GM19238 (cell line): ENCODE data around the gene NQO2.
A peak's percentile ranks its signal among the peaks of the same experiment; 100 is the strongest.
"Not testable (repeated sequence)": the region's sequence is repeated elsewhere in the genome, so short reads cannot be mapped to it uniquely, and the experiment has no call there.

Experiments used
- DNase-seq: peaks from one replicate; pipeline ENCODE4 v3.0.0; 2011; ENCODE audit warnings: low spot score; ENCODE audit not compliant: insufficient read length

The NQO2 gene

DNA sequence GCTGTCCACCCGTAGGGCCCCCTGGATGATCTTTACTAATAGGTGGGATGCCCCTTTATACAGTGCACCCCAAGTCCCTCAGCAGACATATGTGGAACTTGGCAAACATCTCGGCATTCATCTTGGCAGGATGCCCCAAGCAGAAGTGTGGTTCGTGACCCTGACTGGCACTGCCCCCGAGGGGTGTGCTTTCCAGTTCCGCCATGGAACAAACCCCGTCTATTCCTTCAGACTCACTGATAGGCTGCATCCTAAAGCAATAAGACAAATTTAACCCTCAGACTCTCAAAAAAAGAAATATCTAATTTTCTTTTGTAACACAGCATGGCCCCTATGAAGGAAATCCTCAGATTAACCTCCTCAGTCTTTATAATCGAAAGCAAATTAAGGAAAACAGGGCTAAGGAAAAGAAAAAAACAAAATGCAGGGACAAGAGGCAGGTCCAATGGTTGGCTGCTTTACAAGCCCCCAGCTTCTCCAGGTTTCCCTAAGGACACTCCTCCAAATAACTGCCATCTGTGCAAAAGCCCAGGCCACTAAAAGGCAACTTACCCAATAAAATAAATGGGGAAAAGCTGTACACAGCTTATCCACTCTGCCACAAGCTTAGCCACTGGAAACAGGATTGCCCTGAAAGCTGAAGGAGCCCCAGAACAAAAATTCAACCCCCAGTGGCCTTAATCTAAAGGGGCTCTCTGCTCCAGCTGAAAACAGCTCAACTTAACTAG lies 38.1 kb downstream of the NQO2 start:
- DNase-seq, result no peak

DNA sequence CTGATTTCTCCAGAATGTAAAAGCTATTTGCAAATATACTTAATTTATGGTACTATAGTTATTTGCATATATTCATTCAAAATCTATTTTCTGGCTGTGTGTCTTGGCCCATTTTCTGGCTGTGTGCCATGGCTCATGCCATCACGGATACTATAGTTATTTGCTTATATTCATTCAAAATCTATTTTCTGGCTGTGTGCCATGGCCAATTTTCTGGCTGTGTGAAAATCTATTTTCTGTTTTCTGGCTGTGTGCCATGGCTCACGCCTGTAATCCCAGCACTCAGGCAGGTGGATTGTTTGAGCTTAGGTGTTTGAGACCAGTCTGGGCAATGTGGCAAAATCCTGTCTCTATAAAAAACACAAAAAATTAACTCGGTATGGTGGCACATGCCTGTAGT lies 39.7 kb downstream of the NQO2 start:
- DNase-seq, result no peak

GRCh38 chr6:3041147-3041546 lies 41.5 kb downstream of the NQO2 start:
- no peak for DNase-seq

DNA sequence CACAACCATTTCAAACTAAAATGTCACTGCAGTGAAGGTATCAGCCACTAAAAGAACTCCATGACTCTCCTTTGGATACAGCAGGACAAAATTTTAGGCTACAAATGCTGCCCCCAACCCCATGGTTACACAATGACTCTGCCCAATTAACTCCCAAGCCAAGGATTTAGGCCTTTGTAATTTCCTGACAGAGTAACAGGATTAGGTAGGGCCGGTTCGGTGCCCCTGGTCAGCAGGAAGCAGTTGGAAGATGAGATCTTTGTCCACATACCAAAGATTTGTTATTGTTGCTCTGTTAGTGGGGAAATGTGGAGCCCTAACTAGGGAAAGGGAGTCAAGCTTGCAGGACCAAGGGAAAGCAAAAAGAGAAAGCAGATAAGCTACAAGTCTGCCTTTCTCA lies 41.9 kb downstream of the NQO2 start:
- no peak for DNase-seq

DNA sequence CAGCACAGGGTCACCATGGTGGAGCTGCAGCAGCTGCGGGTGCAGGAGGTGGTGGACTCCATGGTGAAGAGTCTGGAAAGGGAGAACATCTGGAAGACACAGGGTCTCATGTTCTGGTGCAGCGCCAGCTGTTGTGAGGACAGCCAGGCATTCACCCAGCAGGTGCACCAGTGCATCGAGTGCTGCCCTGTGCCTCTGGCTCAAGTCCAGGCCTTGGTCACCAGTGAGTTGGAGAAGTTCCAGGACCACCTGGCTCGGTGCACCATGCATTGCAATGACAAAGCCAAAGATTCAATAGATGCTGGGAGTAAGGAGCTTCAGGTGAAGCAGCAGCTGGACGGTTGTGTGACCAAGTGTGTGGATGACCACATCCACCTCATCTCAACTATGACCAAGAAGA lies 45.7 kb downstream of the NQO2 start:
- no peak for DNase-seq

DNA sequence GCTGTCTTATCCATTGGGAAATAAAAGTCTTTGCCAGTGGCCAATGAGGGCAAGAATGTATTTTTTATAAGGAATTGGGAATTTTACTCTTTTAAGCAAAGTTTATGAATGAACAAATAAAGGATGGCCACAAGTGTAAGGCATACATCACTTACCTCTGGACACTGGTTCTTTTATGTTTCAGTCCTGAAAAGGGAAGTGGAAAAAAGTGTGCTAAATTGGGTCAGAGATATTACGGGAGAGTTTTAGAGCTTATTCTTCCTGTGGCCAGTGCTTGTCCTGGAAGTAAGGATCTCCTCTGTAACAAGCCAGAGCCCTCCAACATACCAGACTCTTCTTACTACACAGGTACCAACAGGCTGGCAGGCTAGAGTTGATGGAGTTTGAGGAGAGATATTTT lies 46.1 kb downstream of the NQO2 start:
- DNase-seq, result no peak

GRCh38 chr6:3046295-3046694 lies 46.6 kb downstream of the NQO2 start:
- DNase-seq, result no peak

DNA sequence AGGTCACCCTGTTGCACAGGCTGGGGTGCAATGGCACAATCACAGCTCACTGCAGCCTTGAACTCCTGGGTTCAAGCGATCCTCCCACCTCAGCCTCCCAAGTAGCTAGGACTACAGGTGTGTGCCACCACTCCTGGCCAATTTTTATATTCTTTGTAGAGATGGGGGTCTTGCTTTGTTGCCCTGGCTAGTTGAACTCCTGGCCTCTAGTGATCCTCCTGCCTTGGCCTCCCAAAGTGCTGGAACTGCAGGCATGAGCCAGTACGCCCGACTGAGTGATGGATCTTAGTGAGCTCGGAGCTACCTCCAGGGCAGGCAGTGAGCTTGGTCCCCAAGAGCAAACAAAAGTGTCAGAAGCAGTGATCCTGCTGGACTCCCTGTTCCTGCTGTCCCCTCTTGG lies 48.3 kb downstream of the NQO2 start:
- not testable (repeated sequence) for DNase-seq

GRCh38 chr6:3052481-3053230 lies 53.0 kb downstream of the NQO2 start:
- DNase-seq, result no peak

GRCh38 chr6:3053231-3053508 lies 53.5 kb downstream of the NQO2 start:
- no peak for DNase-seq

GRCh38 chr6:3054229-3055157 lies 54.8 kb downstream of the NQO2 start:
- DNase-seq, result not testable (repeated sequence)

GRCh38 chr6:3055158-3055499 lies 55.4 kb downstream of the NQO2 start:
- not testable (repeated sequence) for DNase-seq

- no peak for DNase-seq
Measured at GRCh38 chr6:3057063-3057770, 57.5 kb downstream of the NQO2 start.

- no peak for DNase-seq
Measured at GRCh38 chr6:3058957-3059356, 59.3 kb downstream of the NQO2 start.

DNA sequence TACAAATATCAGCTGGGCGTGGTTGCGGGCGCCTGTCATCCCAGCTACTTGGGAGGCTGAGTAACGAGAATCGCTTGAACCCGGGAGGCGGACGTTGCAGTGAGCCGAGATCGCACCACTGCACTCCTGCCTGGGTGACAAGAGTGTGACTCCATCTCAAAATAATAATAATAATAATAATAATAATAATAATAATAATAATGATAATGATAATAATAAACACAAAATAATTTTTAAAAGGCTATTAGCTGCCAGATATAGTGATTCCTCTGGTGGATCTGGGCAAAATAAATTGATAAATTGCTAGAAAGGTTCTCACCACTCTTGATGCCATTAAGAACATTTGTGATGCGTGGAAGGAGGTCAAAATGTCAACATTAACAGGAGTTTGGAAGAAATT lies 60.4 kb downstream of the NQO2 start:
- DNase-seq, result not testable (repeated sequence)

DNA sequence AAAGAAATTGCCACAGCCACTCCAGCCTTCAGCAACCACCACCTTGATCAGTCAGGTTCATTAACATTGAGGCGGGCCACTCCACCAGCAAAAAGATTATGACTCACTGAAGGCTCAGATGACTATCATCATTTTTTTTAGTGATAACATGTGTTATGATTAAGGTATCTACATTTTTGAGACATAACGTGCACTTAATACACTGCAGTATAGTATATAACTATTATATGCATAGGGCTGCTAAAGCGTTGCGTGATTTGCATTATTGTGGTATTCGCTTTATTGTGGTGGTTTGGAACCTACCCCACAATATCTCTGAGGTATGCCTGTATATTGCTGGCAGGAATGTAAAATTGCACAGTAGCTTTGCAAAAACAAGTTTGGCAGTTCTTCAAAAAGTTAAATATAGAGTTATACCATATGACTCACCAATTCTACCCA lies 61.8 kb downstream of the NQO2 start:
- no peak for DNase-seq

GRCh38 chr6:3063340-3063732 lies 63.6 kb downstream of the NQO2 start:
- not testable (repeated sequence) for DNase-seq

DNA sequence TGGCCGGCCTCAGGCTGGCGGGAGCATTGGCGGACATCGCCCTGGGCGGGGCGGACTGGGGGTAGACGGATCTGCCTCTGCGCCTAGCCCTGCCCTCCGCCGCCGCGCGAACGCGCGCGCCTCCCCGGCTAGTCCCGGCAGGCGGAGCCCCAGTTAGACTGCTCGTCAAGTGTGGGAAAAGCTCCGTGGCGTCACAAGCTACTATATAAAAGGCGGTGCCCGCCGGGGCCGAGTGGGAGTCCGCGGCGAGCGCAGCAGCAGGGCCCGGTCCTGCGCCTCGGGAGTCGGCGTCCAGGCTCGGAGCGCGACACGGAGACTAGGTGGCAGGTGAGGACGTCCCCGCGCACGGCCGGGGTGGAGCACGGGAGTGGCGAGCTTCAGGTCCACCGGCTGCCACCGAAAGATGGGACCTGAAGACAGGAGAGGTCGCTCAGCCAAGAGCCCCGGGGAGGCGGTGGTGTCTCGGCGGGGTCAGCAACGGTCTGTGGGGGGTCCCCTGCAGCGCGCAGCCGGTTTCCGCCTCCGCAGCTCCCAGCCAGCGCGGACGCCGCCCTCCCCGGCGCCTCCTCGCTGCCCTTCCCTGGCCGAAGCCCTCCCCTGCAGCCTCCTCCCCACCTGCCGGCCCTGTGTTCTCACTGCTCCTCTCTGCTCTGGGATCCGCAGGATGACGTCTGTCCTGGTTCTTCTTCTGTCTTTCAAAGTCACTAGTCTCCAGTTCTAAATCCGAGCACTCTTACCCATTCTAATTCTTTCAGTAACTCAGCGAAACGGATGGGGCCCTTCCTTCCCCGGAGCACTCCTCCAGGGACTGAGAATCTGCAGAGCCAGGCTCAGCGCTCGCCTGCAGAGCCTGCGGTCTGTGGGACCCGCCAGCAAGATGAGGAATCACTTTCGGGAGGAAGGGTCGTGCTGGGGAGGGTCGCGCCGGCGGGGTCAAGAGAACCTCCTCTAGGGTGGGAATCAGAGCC lies 64.3 kb downstream of the NQO2 start:
- DNase-seq, result peak; percentile 63

DNA sequence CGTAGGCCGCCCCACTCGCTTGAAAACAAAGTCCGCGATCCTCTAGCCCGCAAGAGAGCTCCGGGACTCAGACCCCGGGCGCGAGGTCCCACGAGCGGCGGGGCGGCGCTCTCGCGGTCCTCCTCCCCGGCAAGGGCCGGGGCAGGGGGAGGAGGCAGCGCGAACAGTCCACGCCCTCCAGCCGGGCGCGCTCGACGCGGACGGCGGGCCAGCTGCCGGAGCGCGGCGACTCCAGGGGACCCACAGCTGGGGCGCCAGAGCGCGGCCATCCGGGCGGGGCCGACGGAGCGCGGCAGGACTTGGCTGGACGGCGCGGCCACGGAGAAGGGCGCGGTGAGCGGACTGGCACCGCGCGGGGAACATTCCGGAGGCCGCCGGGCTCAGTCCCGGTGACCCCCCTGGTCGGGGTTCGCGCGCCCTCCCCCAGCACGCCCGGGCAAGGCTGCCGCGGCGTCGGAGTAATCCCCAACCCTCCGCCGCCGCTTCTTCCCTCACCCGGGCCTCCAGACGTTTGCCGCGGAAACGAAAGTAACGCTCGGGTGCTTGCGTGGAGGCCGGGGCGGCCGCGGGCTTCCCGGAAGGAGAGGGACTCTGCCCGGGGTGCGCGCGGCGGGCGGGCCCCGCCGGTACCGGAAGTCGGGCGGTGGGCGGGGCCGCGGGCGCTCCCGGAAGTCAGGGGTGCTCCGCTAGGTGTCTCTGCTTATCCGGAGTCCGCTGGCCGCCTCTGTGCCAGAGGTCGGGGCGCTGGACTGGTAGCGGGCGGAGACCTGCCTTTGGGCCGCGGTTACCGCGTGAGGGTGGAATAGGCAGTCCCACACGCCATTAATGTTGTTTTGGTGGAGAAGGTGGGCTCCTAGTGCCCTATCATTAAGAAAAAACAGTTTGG lies 68.9 kb downstream of the NQO2 start, which contains the start of gene RIPK1:
TSS of gene RIPK1 (plus strand) at position 166 of the 886 bp plus-strand sequence. CDS start 8,330 bp downstream, outside the sequence.
- DNase-seq, result peak; percentile 97
